ENCODE results near the gene ZNF805. TPM values are rescaled to one million over a fixed set of nuclear protein-coding genes. Genes with fewer than 3 reads are reported as not detected.
A peak's percentile ranks its signal among the peaks of the same experiment; 100 is the strongest.
"Not testable (repeated sequence)": the region's sequence is repeated elsewhere in the genome, so short reads cannot be mapped to it uniquely, and the experiment has no call there.

The ZNF805 gene
- total RNA-seq: 10 to 100 TPM; 12.9 to 15.5 TPM
- long read RNA-seq, donor 1, partial matches to known transcripts: 0 of 3 reads
- long read RNA-seq, donor 1, other reads (novel, unspliced or antisense): 2 of 3 reads
- long read RNA-seq, donor 2, partial matches to known transcripts: 0 of 2 reads
- long read RNA-seq, donor 2, other reads (novel, unspliced or antisense): 0 of 2 reads

GRCh38 chr19:57240311-57241090 lies at the start of gene ZNF805:
ZNF805 (plus strand) TSS chr19:57240632; CDS start chr19:57240892, 260 bp downstream.
- intact Hi-C loops (cut with DNase I): loop anchor here in 1 of 2 donors (5.0 kb wide), 1 partner anchor 37 kb away; no protein-coding TSS in a partner anchor
- peak; percentile 99 for DNase-seq (ENCODE audit: low spot score)

- intact Hi-C loops (cut with DNase I): no loop called here
Observed at GRCh38 chr19:57191141-57192076, 49.0 kb upstream of the ZNF805 start, which contains the start of gene ZNF264. ZNF264 (plus strand) TSS chr19:57191500; CDS start chr19:57191914, 414 bp downstream.

GRCh38 chr19:57192077-57192420 lies 48.4 kb upstream of the ZNF805 start:
- DNase-seq (ENCODE audit: low spot score): no peak
- intact Hi-C loops (cut with DNase I): no loop called here

More at GRCh38 chr19:57191141-57192076, 49.0 kb upstream of the ZNF805 start, which contains the start of gene ZNF264:
- DNase-seq (ENCODE audit: low spot score): peak; percentile 98

- intact Hi-C loops (cut with DNase I): no loop called here
- no peak for DNase-seq (ENCODE audit: low spot score)
Observed at GRCh38 chr19:57192993-57193392, 47.4 kb upstream of the ZNF805 start.

GRCh38 chr19:57197874-57198273 lies 42.6 kb upstream of the ZNF805 start:
- intact Hi-C loops (cut with DNase I); DNase-seq (ENCODE audit: low spot score): not testable (repeated sequence)

GRCh38 chr19:57202160-57202559 lies 38.3 kb upstream of the ZNF805 start:
- no peak for DNase-seq (ENCODE audit: low spot score)
- intact Hi-C loops (cut with DNase I): no loop called here

- DNase-seq (ENCODE audit: low spot score): no peak
- intact Hi-C loops (cut with DNase I): no loop called here
Observed at GRCh38 chr19:57210381-57210780, 30.1 kb upstream of the ZNF805 start.

- no peak for DNase-seq (ENCODE audit: low spot score)
- intact Hi-C loops (cut with DNase I): no loop called here
Observed at GRCh38 chr19:57212109-57212508, 28.3 kb upstream of the ZNF805 start.

- DNase-seq (ENCODE audit: low spot score): no peak
- intact Hi-C loops (cut with DNase I): loop anchor here in 1 of 2 donors (2.0 kb wide), 1 partner anchor 25 kb away; no protein-coding TSS in a partner anchor
Observed at GRCh38 chr19:57227502-57227901, 12.9 kb upstream of the ZNF805 start.

GRCh38 chr19:57231686-57232085 lies 8.7 kb upstream of the ZNF805 start:
- DNase-seq (ENCODE audit: low spot score): no peak
- intact Hi-C loops (cut with DNase I): no loop called here

GRCh38 chr19:57233207-57233606 lies 7.2 kb upstream of the ZNF805 start:
- DNase-seq (ENCODE audit: low spot score): no peak

GRCh38 chr19:57239982-57240310 lies 486 bp upstream of the ZNF805 start:
- DNase-seq (ENCODE audit: low spot score): no peak
- intact Hi-C loops (cut with DNase I): loop anchor here in 1 of 2 donors (5.0 kb wide), 1 partner anchor 37 kb away; no protein-coding TSS in a partner anchor

More at GRCh38 chr19:57233207-57233606, 7.2 kb upstream of the ZNF805 start:
- intact Hi-C loops (cut with DNase I): no loop called here

- intact Hi-C loops (cut with DNase I): loop anchor here in 1 of 2 donors (5.0 kb wide), 1 partner anchor 36 kb away; no protein-coding TSS in a partner anchor
- DNase-seq (ENCODE audit: low spot score): no peak
Observed at GRCh38 chr19:57241176-57241575, 744 bp downstream of the ZNF805 start.

- no peak for DNase-seq (ENCODE audit: low spot score)
- intact Hi-C loops (cut with DNase I): loop anchor here in 1 of 2 donors (5.0 kb wide), 1 partner anchor 34 kb away; no protein-coding TSS in a partner anchor
Observed at GRCh38 chr19:57242821-57243220, 2.4 kb downstream of the ZNF805 start.

- DNase-seq (ENCODE audit: low spot score): no peak
- intact Hi-C loops (cut with DNase I): loop anchor here in 1 of 2 donors (5.0 kb wide), 1 partner anchor 33 kb away; no protein-coding TSS in a partner anchor
Observed at GRCh38 chr19:57244513-57244912, 4.1 kb downstream of the ZNF805 start.

GRCh38 chr19:57245066-57245465 lies 4.6 kb downstream of the ZNF805 start:
- DNase-seq (ENCODE audit: low spot score): no peak
- intact Hi-C loops (cut with DNase I): no loop called here

- intact Hi-C loops (cut with DNase I): no loop called here
- DNase-seq (ENCODE audit: low spot score): no peak
Observed at GRCh38 chr19:57245959-57246358, 5.5 kb downstream of the ZNF805 start.

- no peak for DNase-seq (ENCODE audit: low spot score)
- intact Hi-C loops (cut with DNase I): no loop called here
Observed at GRCh38 chr19:57248646-57249045, 8.2 kb downstream of the ZNF805 start.

- intact Hi-C loops (cut with DNase I): no loop called here
- DNase-seq (ENCODE audit: low spot score): no peak
Observed at GRCh38 chr19:57249329-57249728, 8.9 kb downstream of the ZNF805 start.

All from posterior vena cava (tissue), 2 donors.